Endothelial cell of umbilical vein (primary cell): Measurements from ENCODE around the gene TMEM89.

Experiments
- CTCF ChIP-seq, 2 donors: IDR thresholded peaks; 1 replicate in 1 of 2; 2 replicates in 1 of 2; pipeline ENCODE4 v1.5.1; 2011; ENCODE audit warnings: low read length in 2 of 2, mild to moderate bottlenecking in 2 of 2, moderate library complexity in 2 of 2, control low read depth in 1 of 2, inconsistent platforms in 1 of 2, low read depth in 1 of 2; ENCODE audit not compliant: insufficient read depth in 1 of 2; ENCODE audit errors: extremely low read depth in 1 of 2
- EZH2 ChIP-seq: IDR thresholded peaks from 2 replicates; pipeline ENCODE4 v1.6.1; 2012; ENCODE audit warnings: borderline replicate concordance, low read depth, mild to moderate bottlenecking, moderate library complexity, low read length, inconsistent platforms; ENCODE audit not compliant: severe bottlenecking
- GATA2 ChIP-seq: IDR thresholded peaks from 2 replicates; pipeline ENCODE4 v1.7.0; 2011; ENCODE audit warnings: low read depth, mild to moderate bottlenecking, moderate library complexity, mixed read lengths, low read length; ENCODE audit not compliant: insufficient read length, insufficient read depth
- MAX ChIP-seq: IDR thresholded peaks from 2 replicates; pipeline ENCODE4 v1.6.1; 2011; ENCODE audit not compliant: insufficient read depth, insufficient read length
- MYC ChIP-seq: IDR thresholded peaks from one replicate; pipeline ENCODE4 v1.6.1; 2011; ENCODE audit warnings: mild to moderate bottlenecking, low read depth, low read length
- POLR2A ChIP-seq: IDR thresholded peaks from 2 replicates; pipeline ENCODE4 v1.6.1; 2012; ENCODE audit warnings: low read depth, mild to moderate bottlenecking, control low read depth, low read length

GRCh38 chr3:48609088-48610005, 12.2 kb downstream of the TMEM89 start, which contains the start of gene UQCRC1:
- peak; percentile 52 to 84 for TF ChIP-seq CTCF (IDR thresholded peaks at IDR 0.05; ENCODE audit: extremely low read depth in 1 of 2, insufficient read depth in 1 of 2, low read depth in 1 of 2, low read length in 2 of 2)
- no peak for TF ChIP-seq MAX
- TF ChIP-seq EZH2 = no peak
- peak; percentile 96 for TF ChIP-seq POLR2A
- TF ChIP-seq GATA2 = no peak
- no peak for TF ChIP-seq MYC
